OCI-LY3 (cell line): Measurements from ENCODE around the gene TLCD1.

Source experiments
- EZH2phosphoT487 ChIP-seq: fragments of 200-600 bp; shearing (Covaris generic); IDR thresholded peaks from 2 replicates; pipeline ENCODE4 v1.6.1; 2018; ENCODE audit warnings: antibody characterized with exemption, mixed run types, low read depth
- TF ChIP-seq, protein P1 (sequence below): fragments of 200-600, 300-600 bp; sonication (generic); IDR thresholded peaks from 2 replicates; pipeline ENCODE4 v1.5.1; 2014; ENCODE audit warnings: antibody characterized with exemption, low read length, low read depth

DNA sequence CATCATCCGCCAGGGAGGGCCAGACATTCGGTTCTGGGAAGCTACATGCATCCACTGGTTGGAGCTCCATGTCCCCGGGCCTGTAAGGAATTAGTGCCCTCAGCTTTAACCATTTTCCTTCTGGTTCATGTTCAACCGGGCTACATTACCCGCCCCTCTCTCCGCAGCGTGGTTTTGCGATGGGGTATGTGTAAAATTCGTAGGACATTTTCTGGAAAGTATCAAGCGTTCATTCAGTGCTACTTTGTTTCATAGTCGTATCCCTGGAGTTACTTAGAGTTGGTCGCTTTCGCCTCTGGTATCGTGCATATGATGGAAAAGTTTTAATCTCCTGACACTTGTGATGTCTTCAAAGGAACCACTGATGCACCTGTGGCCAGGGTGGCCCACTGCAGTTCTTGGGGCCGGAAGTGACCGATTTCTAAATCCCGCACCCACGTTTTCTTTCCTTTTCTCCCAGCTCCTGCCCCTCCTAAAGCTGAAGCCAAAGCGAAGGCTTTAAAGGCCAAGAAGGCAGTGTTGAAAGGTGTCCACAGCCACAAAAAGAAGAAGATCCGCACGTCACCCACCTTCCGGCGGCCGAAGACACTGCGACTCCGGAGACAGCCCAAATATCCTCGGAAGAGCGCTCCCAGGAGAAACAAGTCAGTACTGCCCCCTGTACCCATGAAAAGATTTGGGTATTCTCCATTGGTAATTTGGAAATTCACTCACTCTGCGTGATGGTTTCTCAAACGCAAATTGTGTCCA, 5.6 kb downstream of the TLCD1 start:
- TF ChIP-seq, protein P1, sequence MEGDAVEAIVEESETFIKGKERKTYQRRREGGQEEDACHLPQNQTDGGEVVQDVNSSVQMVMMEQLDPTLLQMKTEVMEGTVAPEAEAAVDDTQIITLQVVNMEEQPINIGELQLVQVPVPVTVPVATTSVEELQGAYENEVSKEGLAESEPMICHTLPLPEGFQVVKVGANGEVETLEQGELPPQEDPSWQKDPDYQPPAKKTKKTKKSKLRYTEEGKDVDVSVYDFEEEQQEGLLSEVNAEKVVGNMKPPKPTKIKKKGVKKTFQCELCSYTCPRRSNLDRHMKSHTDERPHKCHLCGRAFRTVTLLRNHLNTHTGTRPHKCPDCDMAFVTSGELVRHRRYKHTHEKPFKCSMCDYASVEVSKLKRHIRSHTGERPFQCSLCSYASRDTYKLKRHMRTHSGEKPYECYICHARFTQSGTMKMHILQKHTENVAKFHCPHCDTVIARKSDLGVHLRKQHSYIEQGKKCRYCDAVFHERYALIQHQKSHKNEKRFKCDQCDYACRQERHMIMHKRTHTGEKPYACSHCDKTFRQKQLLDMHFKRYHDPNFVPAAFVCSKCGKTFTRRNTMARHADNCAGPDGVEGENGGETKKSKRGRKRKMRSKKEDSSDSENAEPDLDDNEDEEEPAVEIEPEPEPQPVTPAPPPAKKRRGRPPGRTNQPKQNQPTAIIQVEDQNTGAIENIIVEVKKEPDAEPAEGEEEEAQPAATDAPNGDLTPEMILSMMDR, result 0 out of 2 replicates have a peak, but pooled peaks have one; percentile 14
- no peak for TF ChIP-seq EZH2phosphoT487
